Endothelial cell of umbilical vein (primary cell): ENCODE results near the gene CARHSP1. TPM values are rescaled to one million over a fixed set of nuclear protein-coding genes. Genes with fewer than 3 reads are reported as not detected.

Source experiments
- BruUV-seq: library from RNA; stranded (reverse); fragments of 400-500 nt; replicated peaks from 2 replicates; lab custom pipeline; 2021; lab: Mats Ljungman, UMichigan
- CTCF ChIA-PET: fragments of 300-600, 350-600 bp; sonication (Branson Sonifier 250); formaldehyde crosslinking; loops from one replicate; lab custom pipeline; 2021; ENCODE audit warnings: antibody characterized with exemption, inconsistent platforms; lab: Charles Lee
- POLR2A ChIA-PET: fragments of 300-600, 350-600 bp; sonication (Branson Sonifier 250); formaldehyde crosslinking; loops from one replicate; lab custom pipeline; 2021; ENCODE audit warnings: antibody characterized with exemption, inconsistent platforms; lab: Charles Lee
- DNase-seq: peaks from one replicate; pipeline ENCODE4 v3.0.0-alpha.2; 2011; ENCODE audit warnings: low read depth, low spot score
- FAIRE-seq: peaks from 2 replicates; lab custom pipeline; 2011; peaks lifted over from hg19 to GRCh38; lab: Jason Lieb, UNC
- H2AFZ ChIP-seq: 2 replicates; pipeline ENCODE4 v1.6.0; 2012; ENCODE audit warnings: low read depth, low read length, control low read depth, inconsistent platforms
- H3K27ac ChIP-seq: 2 replicates; pipeline ENCODE4 v1.5.1; 2011; ENCODE audit warnings: low read depth, mild to moderate bottlenecking, control low read depth, low read length, moderate library complexity; ENCODE audit not compliant: insufficient read depth
- H3K27me3 ChIP-seq, 2 experiments: 2 replicates each; pipeline versions ENCODE4 v1.6.0 to v1.6.1; 2011; ENCODE audit warnings: low read length in 2 of 2, mixed read lengths in 1 of 2; ENCODE audit not compliant: control insufficient read depth in 2 of 2, insufficient read depth in 2 of 2
- H3K36me3 ChIP-seq, 2 experiments: 2 replicates in 1 of 2; 3 replicates in 1 of 2; pipeline ENCODE4 v1.5.1; 2011; ENCODE audit warnings: low read length in 2 of 2, mild to moderate bottlenecking in 1 of 2, moderate library complexity in 1 of 2; ENCODE audit not compliant: control insufficient read depth in 2 of 2, insufficient read depth in 2 of 2; ENCODE audit errors: extremely low read depth in 1 of 2
- H3K4me1 ChIP-seq: 3 replicates; pipeline ENCODE4 v1.5.1; 2011; ENCODE audit warnings: mild to moderate bottlenecking, low read length; ENCODE audit not compliant: control insufficient read depth, insufficient read depth; ENCODE audit errors: extremely low read depth
- H3K4me2 ChIP-seq: 2 replicates; pipeline ENCODE4 v1.6.1; 2011; ENCODE audit warnings: low read length, control low read depth, mixed read lengths; ENCODE audit not compliant: insufficient read depth
- H3K4me3 ChIP-seq, 3 experiments: fragments of 200-600 bp in 1 of 3; sonication (generic), shearing (Covaris generic) in 1 of 3; replicated peaks in 1 of 3; 2 replicates each; pipeline ENCODE4 v1.5.1; 2011 to 2016; ENCODE audit warnings: control low read depth in 3 of 3, low read length in 3 of 3, mild to moderate bottlenecking in 2 of 3, inconsistent platforms in 1 of 3, low read depth in 1 of 3, moderate library complexity in 1 of 3; ENCODE audit not compliant: insufficient read depth in 1 of 3
- H3K79me2 ChIP-seq: 2 replicates; pipeline ENCODE4 v1.6.0; 2012; ENCODE audit warnings: low read length, inconsistent platforms; ENCODE audit not compliant: control insufficient read depth, insufficient read depth
- H3K9ac ChIP-seq: replicated peaks from 2 replicates; pipeline ENCODE3; 2011; ENCODE audit warnings: low read length, control low read depth; ENCODE audit not compliant: insufficient read depth; ENCODE audit errors: extremely low read depth
- H3K9me1 ChIP-seq: replicated peaks from 3 replicates; pipeline ENCODE4 v1.6.0; 2011; ENCODE audit warnings: mild to moderate bottlenecking, low read length; ENCODE audit not compliant: control insufficient read depth, insufficient read depth; ENCODE audit errors: extremely low read depth
- H3K9me3 ChIP-seq: replicated peaks from 2 replicates; pipeline ENCODE4 v1.5.1; 2012; ENCODE audit warnings: low read length, inconsistent platforms; ENCODE audit not compliant: control insufficient read depth, insufficient read depth
- H4K20me1 ChIP-seq: replicated peaks from 2 replicates; pipeline ENCODE3; 2011; ENCODE audit warnings: mild to moderate bottlenecking, low read length; ENCODE audit not compliant: control insufficient read depth, insufficient read depth; ENCODE audit errors: extremely low read depth
- FOS ChIP-seq: IDR thresholded peaks from 2 replicates; pipeline ENCODE4 v1.6.1; 2011; ENCODE audit warnings: mild to moderate bottlenecking, low read length, moderate library complexity, borderline replicate concordance; ENCODE audit not compliant: insufficient read depth
- JUN ChIP-seq: IDR thresholded peaks from 2 replicates; pipeline ENCODE4 v1.6.1; 2011; ENCODE audit warnings: borderline replicate concordance, low read depth; ENCODE audit not compliant: insufficient read length, insufficient read depth
- POLR2A ChIP-seq: IDR thresholded peaks from 2 replicates; pipeline ENCODE4 v1.6.1; 2012; ENCODE audit warnings: low read depth, mild to moderate bottlenecking, control low read depth, low read length
- POLR2AphosphoS5 ChIP-seq: IDR thresholded peaks from 2 replicates; pipeline ENCODE4 v1.6.1; 2012; ENCODE audit warnings: low read depth, mild to moderate bottlenecking, control low read depth, low read length, moderate library complexity; ENCODE audit not compliant: insufficient read depth
- dilution Hi-C: fragments of 300-500 bp; cut with MboI; formaldehyde crosslinking; loops from one replicate; pipeline ENCODE4 v1.15.0; 2019; ENCODE audit warnings: low sequenced_read_pairs; ENCODE audit not compliant: extremely low pct_ligation_motif_present
- intact Hi-C: fragments of 100-400 bp; cut with micrococcal nuclease; formaldehyde crosslinking; loops from one replicate; pipeline ENCODE4 v1.10.0; 2022
- polyA plus RNA-seq, 4 experiments: library from polyadenylated mRNA; depleted of rRNA in 3 of 4; stranded (reverse) in 3 of 4; unstranded in 1 of 4; fragments of >200 nt; gene quantifications; 2 replicates each; pipeline versions ENCODE4 v1.2.1 to v1.2.3, GENCODE V29; 2011 to 2012; ENCODE audit warnings: missing spikeins in 1 of 4
- total RNA-seq: library from RNA; stranded (reverse); gene quantifications from 2 replicates; pipeline ENCODE4 v1.2.3, GENCODE V29; 2021
- TF ChIP-seq, protein P1 (sequence below), 2 donors: IDR thresholded peaks; 1 replicate in 1 of 2; 2 replicates in 1 of 2; pipeline ENCODE4 v1.5.1; 2011; ENCODE audit warnings: low read length in 2 of 2, mild to moderate bottlenecking in 2 of 2, moderate library complexity in 2 of 2, control low read depth in 1 of 2, inconsistent platforms in 1 of 2, low read depth in 1 of 2; ENCODE audit not compliant: insufficient read depth in 1 of 2; ENCODE audit errors: extremely low read depth in 1 of 2

The CARHSP1 gene
- total and polyA plus RNA-seq, 2 donors (not counting 3 experiments of a cell fraction or from before 2014, with no cell fraction given): 64.9 to 72.5 TPM

DNA sequence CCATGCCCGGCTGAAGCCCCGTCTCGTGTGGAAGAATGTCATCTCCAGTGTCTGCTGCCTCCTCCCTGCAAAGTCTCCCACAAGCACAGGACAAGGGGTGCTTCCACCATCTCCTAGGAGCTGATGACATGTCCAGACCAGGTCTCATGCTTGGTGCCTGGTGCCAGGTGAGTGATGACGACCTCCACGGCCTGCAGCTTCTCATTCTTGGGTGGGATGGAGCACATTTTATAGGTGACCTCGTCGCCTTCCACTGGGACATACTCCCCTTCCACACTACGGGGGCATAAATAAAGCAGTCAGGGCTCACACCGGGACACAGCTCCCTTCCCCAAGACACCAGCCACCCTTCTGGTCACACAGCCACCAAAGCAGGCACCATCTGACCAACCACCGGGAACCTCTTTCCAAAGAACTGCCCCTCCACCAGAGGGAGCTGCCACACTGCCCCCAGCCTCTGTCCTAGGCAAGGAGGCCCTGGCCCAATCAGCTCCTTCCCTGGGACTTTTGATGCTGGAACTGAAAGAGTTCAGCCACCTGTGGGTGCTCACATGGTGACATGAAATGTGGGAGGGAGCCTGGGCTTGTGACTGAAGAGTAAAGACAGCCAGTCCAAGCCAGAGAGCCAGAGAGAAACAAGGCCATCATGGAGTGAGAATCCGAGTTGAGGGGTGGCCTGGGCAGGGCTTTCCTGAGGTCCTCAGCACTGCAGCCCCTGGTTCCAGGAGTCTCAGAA is 13.6 kb downstream of the CARHSP1 start:
- intact Hi-C loops: no loop called here
- POLR2A ChIA-PET: interaction anchor here (0.7 kb wide), 1 partner anchor 265 kb away, joined by 4 read pairs; no protein-coding TSS in a partner anchor
- Histone ChIP-seq H4K20me1 (no peaks in the 10 kb centered on the region), H3K27ac (no peak overlapping the region), H3K27me3 (no peaks in the 10 kb centered on the region), H3K4me1 (peaks cover 15% of the 10 kb centered on the region), H3K36me3 (peaks cover 3 to 19% of the 10 kb centered on the region in 2 experiments), H3K4me3 (no peak overlapping the region), H2AFZ (no peak overlapping the region), H3K4me2 (no peak overlapping the region), H3K9me1 (no peaks in the 10 kb centered on the region), H3K79me2 (peaks cover 4% of the 10 kb centered on the region), H3K9ac (no peak overlapping the region), H3K9me3 (no peaks in the 10 kb centered on the region)
- DNase-seq: no peak
- FAIRE-seq: no peak
- TF ChIP-seq, protein P1, sequence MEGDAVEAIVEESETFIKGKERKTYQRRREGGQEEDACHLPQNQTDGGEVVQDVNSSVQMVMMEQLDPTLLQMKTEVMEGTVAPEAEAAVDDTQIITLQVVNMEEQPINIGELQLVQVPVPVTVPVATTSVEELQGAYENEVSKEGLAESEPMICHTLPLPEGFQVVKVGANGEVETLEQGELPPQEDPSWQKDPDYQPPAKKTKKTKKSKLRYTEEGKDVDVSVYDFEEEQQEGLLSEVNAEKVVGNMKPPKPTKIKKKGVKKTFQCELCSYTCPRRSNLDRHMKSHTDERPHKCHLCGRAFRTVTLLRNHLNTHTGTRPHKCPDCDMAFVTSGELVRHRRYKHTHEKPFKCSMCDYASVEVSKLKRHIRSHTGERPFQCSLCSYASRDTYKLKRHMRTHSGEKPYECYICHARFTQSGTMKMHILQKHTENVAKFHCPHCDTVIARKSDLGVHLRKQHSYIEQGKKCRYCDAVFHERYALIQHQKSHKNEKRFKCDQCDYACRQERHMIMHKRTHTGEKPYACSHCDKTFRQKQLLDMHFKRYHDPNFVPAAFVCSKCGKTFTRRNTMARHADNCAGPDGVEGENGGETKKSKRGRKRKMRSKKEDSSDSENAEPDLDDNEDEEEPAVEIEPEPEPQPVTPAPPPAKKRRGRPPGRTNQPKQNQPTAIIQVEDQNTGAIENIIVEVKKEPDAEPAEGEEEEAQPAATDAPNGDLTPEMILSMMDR (IDR thresholded peaks at IDR 0.05; ENCODE audit: extremely low read depth in 1 of 2, insufficient read depth in 1 of 2, low read depth in 1 of 2, low read length in 2 of 2): peak in 1 of 2 donors; percentile 14
- TF ChIP-seq POLR2A: no peak
- BruUV-seq: no TSS peak
- dilution Hi-C loops: no loop called here
- CTCF ChIA-PET: interaction anchor here (1.1 to 2.4 kb wide), 5 partner anchors 10 to 280 kb away, joined by 3 to 13 read pairs (median 6); partner anchors contain the start of gene CARHSP1

DNA sequence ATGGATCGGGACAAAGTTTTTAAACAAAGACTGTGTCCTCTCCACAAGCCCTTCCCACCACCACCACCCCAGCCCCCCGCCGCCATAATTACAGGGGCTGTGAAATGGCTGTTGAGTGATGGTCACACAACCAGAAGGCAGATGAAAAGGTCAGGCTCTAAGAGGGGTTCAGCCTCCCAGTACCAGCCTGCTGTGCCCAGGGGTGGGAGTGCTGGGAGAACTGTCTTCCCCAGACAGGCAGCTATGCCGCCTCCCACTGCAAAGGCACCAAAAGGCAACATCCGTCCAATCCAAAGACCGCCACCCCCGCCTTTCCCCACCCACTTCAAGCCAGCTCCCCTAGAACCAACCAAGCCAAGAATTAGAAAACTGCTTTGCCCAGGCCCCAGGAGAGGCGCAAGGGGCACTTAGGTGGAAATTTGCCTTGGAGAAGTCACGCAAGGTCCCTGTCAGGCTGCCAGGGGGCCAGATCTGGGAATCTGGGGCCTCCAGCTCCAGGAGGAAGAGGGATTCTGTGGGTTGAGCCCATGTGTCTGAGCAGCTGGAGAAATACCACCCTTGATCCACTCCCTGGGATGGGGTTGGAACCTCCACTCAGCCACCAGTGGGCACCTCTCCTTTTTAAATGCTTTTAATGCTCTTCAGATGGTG is 14.4 kb downstream of the CARHSP1 start:
- TF ChIP-seq POLR2AphosphoS5 (peak; percentile 16), JUN (no peak), FOS (no peak)
- TF ChIP-seq, protein P1 (IDR thresholded peaks at IDR 0.05; ENCODE audit: extremely low read depth in 1 of 2, insufficient read depth in 1 of 2, low read depth in 1 of 2, low read length in 2 of 2): no peak
- no peak overlapping the region for H3K4me2 ChIP-seq
- intact Hi-C loops (no loop called here), dilution Hi-C loops (no loop called here)
- H2AFZ ChIP-seq: no peak overlapping the region
- no peak overlapping the region for H3K27ac ChIP-seq
- BruUV-seq: no TSS peak
- H3K9me1 ChIP-seq: no peaks in the 10 kb centered on the region
- H3K79me2 ChIP-seq: peaks cover 2% of the 10 kb centered on the region
- POLR2A ChIA-PET: no interaction called here
- no peaks in the 10 kb centered on the region for H4K20me1 ChIP-seq
- no peaks in the 10 kb centered on the region for H3K27me3 ChIP-seq
- H3K9ac ChIP-seq: no peak overlapping the region
- H3K4me1 ChIP-seq: peaks cover 21% of the 10 kb centered on the region
- no peak overlapping the region for H3K4me3 ChIP-seq
- no peak for FAIRE-seq
- H3K9me3 ChIP-seq: no peaks in the 10 kb centered on the region
- CTCF ChIA-PET: interaction anchor here (1.1 to 2.4 kb wide), 4 partner anchors 15 to 280 kb away, joined by 3 to 13 read pairs (median 5); partner anchors contain the start of gene CARHSP1
- no peak for DNase-seq
- peaks cover 3 to 24% of the 10 kb centered on the region in 2 experiments for H3K36me3 ChIP-seq
